DND-41 (cell line): ENCODE data around the gene DOC2A.

Experiments
- CTCF ChIP-seq: IDR thresholded peaks from 2 replicates; pipeline ENCODE4 v1.5.1; 2012; ENCODE audit warnings: borderline replicate concordance, low read length, moderate library complexity, mild to moderate bottlenecking; ENCODE audit not compliant: poor library complexity, severe bottlenecking; ENCODE audit errors: extremely low read depth
- EZH2 ChIP-seq: IDR thresholded peaks from 3 replicates; pipeline ENCODE4 v1.6.1; 2012; ENCODE audit warnings: borderline replicate concordance, low read depth, mild to moderate bottlenecking, moderate library complexity, low read length, inconsistent platforms; ENCODE audit not compliant: severe bottlenecking

DNA sequence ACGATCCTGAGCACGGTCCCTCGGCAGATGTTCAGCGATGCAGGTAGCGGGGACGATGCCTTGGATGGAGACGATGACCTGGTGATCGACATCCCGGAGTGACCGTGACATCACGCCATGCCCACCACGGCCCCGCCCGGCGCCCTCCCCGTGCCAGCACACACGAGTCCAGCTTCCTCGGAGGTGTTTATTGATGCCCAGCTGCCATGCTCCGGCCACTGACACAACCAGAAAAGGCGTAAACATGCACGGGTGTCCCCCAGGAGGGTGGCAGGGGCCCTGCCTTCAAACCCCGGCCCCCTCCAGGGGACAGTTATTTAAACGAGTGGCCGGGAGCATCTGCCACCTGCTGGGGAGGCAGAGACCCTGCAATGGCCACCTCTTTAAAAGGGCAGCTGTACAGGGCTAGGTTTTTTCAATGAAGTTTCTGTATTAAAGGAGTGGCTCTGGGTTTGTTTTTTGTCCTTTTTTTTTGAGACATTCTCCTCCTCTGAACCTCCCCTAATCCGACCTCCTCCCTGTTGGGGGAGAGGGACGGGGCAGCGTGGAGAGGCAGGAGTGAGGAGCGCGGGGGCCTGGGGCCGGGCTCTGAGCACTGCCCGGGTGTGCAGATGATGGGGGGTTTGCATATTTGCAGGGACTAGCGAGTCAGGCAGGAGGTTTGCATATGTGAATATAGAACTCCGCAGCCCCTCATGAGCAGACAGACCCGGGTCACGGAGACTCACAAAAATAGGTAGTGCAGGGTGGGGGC, 5.3 kb downstream of the DOC2A start:
- TF ChIP-seq CTCF (peak; percentile 78), EZH2 (no peak)
